ENCODE data around the gene NR1H4. TPM values are rescaled to one million over a fixed set of nuclear protein-coding genes. Genes with fewer than 3 reads are reported as not detected.
A peak's percentile ranks its signal among the peaks of the same experiment; 100 is the strongest.

The NR1H4 gene
- total and polyA plus RNA-seq, 9 of the 15 experiments (the other 6 are each of a cell fraction or from before 2014, with no cell fraction given), result 0.03 TPM; not detected in 8

- TF ChIP-seq, protein P1, sequence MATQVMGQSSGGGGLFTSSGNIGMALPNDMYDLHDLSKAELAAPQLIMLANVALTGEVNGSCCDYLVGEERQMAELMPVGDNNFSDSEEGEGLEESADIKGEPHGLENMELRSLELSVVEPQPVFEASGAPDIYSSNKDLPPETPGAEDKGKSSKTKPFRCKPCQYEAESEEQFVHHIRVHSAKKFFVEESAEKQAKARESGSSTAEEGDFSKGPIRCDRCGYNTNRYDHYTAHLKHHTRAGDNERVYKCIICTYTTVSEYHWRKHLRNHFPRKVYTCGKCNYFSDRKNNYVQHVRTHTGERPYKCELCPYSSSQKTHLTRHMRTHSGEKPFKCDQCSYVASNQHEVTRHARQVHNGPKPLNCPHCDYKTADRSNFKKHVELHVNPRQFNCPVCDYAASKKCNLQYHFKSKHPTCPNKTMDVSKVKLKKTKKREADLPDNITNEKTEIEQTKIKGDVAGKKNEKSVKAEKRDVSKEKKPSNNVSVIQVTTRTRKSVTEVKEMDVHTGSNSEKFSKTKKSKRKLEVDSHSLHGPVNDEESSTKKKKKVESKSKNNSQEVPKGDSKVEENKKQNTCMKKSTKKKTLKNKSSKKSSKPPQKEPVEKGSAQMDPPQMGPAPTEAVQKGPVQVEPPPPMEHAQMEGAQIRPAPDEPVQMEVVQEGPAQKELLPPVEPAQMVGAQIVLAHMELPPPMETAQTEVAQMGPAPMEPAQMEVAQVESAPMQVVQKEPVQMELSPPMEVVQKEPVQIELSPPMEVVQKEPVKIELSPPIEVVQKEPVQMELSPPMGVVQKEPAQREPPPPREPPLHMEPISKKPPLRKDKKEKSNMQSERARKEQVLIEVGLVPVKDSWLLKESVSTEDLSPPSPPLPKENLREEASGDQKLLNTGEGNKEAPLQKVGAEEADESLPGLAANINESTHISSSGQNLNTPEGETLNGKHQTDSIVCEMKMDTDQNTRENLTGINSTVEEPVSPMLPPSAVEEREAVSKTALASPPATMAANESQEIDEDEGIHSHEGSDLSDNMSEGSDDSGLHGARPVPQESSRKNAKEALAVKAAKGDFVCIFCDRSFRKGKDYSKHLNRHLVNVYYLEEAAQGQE (IDR thresholded peaks at IDR 0.05; ENCODE audit: borderline replicate concordance), result peak; percentile 97
- TF ChIP-seq, protein P1 (CRISPR knock-in tag; IDR thresholded peaks at IDR 0.05; ENCODE audit: low read depth), result peak; percentile 89
- TF ChIP-seq ZNF766 (CRISPR knock-in tag; conservative IDR thresholded peaks at IDR 0.05) (peak; percentile 49; the same call in 1 of the 2 replicates), JUNB (CRISPR knock-in tag; conservative IDR thresholded peaks at IDR 0.05) (no peak), CREB1 (IDR thresholded peaks at IDR 0.05) (no peak), CREB1 (CRISPR knock-in tag; IDR thresholded peaks at IDR 0.05) (no peak), CBX1 (IDR thresholded peaks at IDR 0.05; ENCODE audit: low read depth) (no peak), ELK1 (CRISPR knock-in tag; IDR thresholded peaks at IDR 0.05) (no peak), DDX20 (tag; IDR thresholded peaks at IDR 0.05; ENCODE audit: low read depth) (no peak)
- TF ChIP-seq, protein P2, sequence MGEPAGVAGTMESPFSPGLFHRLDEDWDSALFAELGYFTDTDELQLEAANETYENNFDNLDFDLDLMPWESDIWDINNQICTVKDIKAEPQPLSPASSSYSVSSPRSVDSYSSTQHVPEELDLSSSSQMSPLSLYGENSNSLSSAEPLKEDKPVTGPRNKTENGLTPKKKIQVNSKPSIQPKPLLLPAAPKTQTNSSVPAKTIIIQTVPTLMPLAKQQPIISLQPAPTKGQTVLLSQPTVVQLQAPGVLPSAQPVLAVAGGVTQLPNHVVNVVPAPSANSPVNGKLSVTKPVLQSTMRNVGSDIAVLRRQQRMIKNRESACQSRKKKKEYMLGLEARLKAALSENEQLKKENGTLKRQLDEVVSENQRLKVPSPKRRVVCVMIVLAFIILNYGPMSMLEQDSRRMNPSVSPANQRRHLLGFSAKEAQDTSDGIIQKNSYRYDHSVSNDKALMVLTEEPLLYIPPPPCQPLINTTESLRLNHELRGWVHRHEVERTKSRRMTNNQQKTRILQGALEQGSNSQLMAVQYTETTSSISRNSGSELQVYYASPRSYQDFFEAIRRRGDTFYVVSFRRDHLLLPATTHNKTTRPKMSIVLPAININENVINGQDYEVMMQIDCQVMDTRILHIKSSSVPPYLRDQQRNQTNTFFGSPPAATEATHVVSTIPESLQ (CRISPR knock-in tag; IDR thresholded peaks at IDR 0.05), result no peak
- TF ChIP-seq, protein P3, sequence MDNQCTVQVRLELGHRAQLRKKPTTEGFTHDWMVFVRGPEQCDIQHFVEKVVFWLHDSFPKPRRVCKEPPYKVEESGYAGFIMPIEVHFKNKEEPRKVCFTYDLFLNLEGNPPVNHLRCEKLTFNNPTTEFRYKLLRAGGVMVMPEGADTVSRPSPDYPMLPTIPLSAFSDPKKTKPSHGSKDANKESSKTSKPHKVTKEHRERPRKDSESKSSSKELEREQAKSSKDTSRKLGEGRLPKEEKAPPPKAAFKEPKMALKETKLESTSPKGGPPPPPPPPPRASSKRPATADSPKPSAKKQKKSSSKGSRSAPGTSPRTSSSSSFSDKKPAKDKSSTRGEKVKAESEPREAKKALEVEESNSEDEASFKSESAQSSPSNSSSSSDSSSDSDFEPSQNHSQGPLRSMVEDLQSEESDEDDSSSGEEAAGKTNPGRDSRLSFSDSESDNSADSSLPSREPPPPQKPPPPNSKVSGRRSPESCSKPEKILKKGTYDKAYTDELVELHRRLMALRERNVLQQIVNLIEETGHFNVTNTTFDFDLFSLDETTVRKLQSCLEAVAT (IDR thresholded peaks at IDR 0.05), result no peak
Measured at GRCh38 chr12:100539202-100539601, 65.5 kb downstream of the NR1H4 start (continued).

All from K562 (cell line).